RWPE1 (cell line): ENCODE data around the gene INF2.

Source experiments
- CTCF ChIA-PET: fragments of 350-600 bp; sonication (Branson Sonifier 250); formaldehyde crosslinking; extraction: SDS; loops from one replicate; lab custom pipeline; 2021; lab: Yijun Ruan, JAX
- POLR2A ChIA-PET: fragments of 400-600 bp; formaldehyde crosslinking; extraction: SDS; loops from one replicate; lab custom pipeline; 2020; ENCODE audit warnings: antibody characterized with exemption; ENCODE audit not compliant: low non-redundant PET; lab: Yijun Ruan, JAX
- DNase-seq: peaks from one replicate; pipeline ENCODE4 v3.0.0; 2012; ENCODE audit warnings: low spot score
- H3K27ac ChIP-seq: fragments of 450-650 bp; 2 replicates; pipeline ENCODE4 v1.5.1; 2017
- TF ChIP-seq, protein P1 (sequence below): fragments of 450-650 bp; conservative IDR thresholded peaks from 2 replicates; pipeline ENCODE4 v1.5.1; 2017; ENCODE audit warnings: low read depth, mild to moderate bottlenecking

INF2 gene

GRCh38 chr14:104697892-104698583 is 8.6 kb downstream of the INF2 start:
- POLR2A ChIA-PET: no interaction called here

GRCh38 chr14:104698688-104699425 is 9.4 kb downstream of the INF2 start:
- peak overlapping the region; percentile 100 for H3K27ac ChIP-seq
- ChIA-PET POLR2A (no interaction called here), CTCF (interaction anchor here (0.6 to 1.5 kb wide), 2 partner anchors 10 to 779 kb away, joined by 4 read pairs; no protein-coding TSS in a partner anchor)
- TF ChIP-seq, protein P1, sequence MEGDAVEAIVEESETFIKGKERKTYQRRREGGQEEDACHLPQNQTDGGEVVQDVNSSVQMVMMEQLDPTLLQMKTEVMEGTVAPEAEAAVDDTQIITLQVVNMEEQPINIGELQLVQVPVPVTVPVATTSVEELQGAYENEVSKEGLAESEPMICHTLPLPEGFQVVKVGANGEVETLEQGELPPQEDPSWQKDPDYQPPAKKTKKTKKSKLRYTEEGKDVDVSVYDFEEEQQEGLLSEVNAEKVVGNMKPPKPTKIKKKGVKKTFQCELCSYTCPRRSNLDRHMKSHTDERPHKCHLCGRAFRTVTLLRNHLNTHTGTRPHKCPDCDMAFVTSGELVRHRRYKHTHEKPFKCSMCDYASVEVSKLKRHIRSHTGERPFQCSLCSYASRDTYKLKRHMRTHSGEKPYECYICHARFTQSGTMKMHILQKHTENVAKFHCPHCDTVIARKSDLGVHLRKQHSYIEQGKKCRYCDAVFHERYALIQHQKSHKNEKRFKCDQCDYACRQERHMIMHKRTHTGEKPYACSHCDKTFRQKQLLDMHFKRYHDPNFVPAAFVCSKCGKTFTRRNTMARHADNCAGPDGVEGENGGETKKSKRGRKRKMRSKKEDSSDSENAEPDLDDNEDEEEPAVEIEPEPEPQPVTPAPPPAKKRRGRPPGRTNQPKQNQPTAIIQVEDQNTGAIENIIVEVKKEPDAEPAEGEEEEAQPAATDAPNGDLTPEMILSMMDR: no peak
- DNase-seq: no peak

More at GRCh38 chr14:104697892-104698583, 8.6 kb downstream of the INF2 start:
- CTCF ChIA-PET: interaction anchor here (0.6 to 1.5 kb wide), 3 partner anchors 11 to 778 kb away, joined by 4 read pairs; no protein-coding TSS in a partner anchor
- peak overlapping the region; percentile 100 for H3K27ac ChIP-seq
- no peak for DNase-seq
- TF ChIP-seq, protein P1: no peak

- DNase-seq: no peak
- POLR2A ChIA-PET: no interaction called here
- TF ChIP-seq, protein P1: no peak
- H3K27ac ChIP-seq: peak overlapping the region; percentile 100
- CTCF ChIA-PET: no interaction called here
Measured at GRCh38 chr14:104699426-104699748, 10.0 kb downstream of the INF2 start.

- POLR2A ChIA-PET: no interaction called here
- CTCF ChIA-PET: no interaction called here
Measured at GRCh38 chr14:104700225-104700651, 10.8 kb downstream of the INF2 start.

DNA sequence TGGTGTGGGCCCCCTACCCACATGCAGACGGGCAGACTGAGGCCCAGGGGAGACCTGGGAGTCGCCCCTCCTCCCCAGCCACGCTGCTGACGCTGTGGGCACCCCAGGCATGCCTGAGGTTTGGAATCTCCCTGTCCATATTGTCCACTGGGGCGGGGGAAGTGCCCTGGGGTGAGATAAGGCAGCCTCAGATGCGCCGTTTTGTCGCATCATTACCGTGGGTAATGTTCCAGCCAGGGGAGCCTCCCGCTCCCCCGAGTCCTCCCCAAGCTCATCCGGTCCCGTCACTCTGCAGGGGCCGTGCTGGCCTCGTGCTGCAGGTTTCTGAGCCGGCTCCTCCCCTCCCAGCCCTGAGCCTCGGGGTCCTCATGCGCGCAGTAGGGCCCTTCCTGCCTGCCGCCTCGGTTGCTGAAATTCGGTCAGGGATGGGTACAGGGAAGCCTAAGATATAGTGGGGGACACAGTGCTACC is 11.4 kb downstream of the INF2 start:
- ChIA-PET POLR2A (no interaction called here), CTCF (no interaction called here)
- no peak for DNase-seq
- TF ChIP-seq, protein P1: no peak
- H3K27ac ChIP-seq: peak overlapping the region; percentile 100

More at GRCh38 chr14:104700225-104700651, 10.8 kb downstream of the INF2 start:
- H3K27ac ChIP-seq: peak overlapping the region; percentile 100
- no peak for DNase-seq
- TF ChIP-seq, protein P1: no peak

DNA sequence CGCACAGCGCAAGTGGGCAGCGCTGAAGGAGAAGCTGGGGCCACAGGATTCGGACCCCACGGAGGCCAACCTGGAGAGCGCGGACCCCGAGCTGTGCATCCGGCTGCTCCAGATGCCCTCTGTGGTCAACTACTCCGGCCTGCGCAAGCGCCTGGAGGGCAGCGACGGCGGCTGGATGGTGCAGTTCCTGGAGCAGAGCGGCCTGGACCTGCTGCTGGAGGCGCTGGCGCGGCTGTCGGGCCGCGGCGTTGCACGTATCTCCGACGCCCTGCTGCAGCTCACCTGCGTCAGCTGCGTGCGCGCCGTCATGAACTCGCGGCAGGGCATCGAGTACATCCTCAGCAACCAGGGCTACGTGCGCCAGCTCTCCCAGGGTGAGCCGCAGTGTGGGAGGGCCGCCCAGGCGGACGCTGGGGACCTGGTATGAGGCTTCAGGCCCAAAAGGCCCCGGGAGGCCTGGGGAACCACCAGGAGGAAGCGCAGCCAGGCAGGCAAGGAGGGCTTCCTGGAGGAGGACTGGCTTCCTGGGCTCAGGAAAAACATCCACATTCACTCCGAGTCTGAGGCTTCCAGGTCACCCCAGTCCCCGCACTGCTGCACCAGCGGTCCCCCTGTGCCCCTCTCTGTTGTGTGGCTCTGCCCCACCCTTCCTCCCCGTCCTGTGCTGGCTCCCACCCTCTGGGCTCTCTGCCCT is 12.1 kb downstream of the INF2 start:
- DNase-seq: no peak
- peak overlapping the region; percentile 100 for H3K27ac ChIP-seq
- ChIA-PET POLR2A (no interaction called here), CTCF (interaction anchor here (0.6 kb wide), 1 partner anchor 69 kb away, joined by 3 read pairs; no protein-coding TSS in a partner anchor)
- TF ChIP-seq, protein P1: no peak
